Kidney (tissue), 14 donors: Measurements from ENCODE around the gene CBX5. TPM values are rescaled to one million over a fixed set of nuclear protein-coding genes. Genes with fewer than 3 reads are reported as not detected.

Experiments used
- DNase-seq, 5 donors: peaks; one replicate each; pipeline ENCODE4 v3.0.0-alpha.2; 2013 to 2020
- FAIRE-seq: peaks from 2 replicates; lab custom pipeline; 2012; peaks lifted over from hg19 to GRCh38; lab: Jason Lieb, UNC
- H3K27ac ChIP-seq, 2 donors: one replicate each; pipeline ENCODE4 v1.7.0; 2013; ENCODE audit warnings: low read depth in 2 of 2, low read length in 2 of 2, inconsistent platforms in 1 of 2
- H3K27me3 ChIP-seq: one replicate; pipeline ENCODE4 v1.7.1; 2013; ENCODE audit warnings: low read length, inconsistent platforms; ENCODE audit not compliant: control insufficient read depth, insufficient read depth
- H3K36me3 ChIP-seq, 3 donors: one replicate each; pipeline versions ENCODE4 v1.7.0 to v1.7.1; 2013; ENCODE audit warnings: low read length in 3 of 3, control low read depth in 1 of 3, inconsistent platforms in 1 of 3; ENCODE audit not compliant: insufficient read depth in 3 of 3, control insufficient read depth in 2 of 3
- H3K4me1 ChIP-seq, 3 donors: one replicate each; pipeline versions ENCODE4 v1.7.0 to v1.7.1; 2013; ENCODE audit warnings: low read length in 3 of 3, inconsistent platforms in 1 of 3, low read depth in 1 of 3; ENCODE audit not compliant: control insufficient read depth in 2 of 3, insufficient read depth in 2 of 3
- H3K4me3 ChIP-seq, 3 donors: one replicate each; pipeline versions ENCODE4 v1.7.0 to v1.8.1; 2013; ENCODE audit warnings: low read length in 3 of 3, control low read depth in 1 of 3, inconsistent platforms in 1 of 3
- H3K9ac ChIP-seq, 3 donors: one replicate each; pipeline versions ENCODE4 v1.7.0 to v1.7.1; 2013; ENCODE audit warnings: low read length in 3 of 3, control low read depth in 1 of 3, inconsistent platforms in 1 of 3
- H3K9me3 ChIP-seq, 3 donors: one replicate each; pipeline versions ENCODE4 v1.7.0 to v1.7.1; 2013; ENCODE audit warnings: low read length in 3 of 3, control low read depth in 1 of 3, inconsistent platforms in 1 of 3; ENCODE audit not compliant: control insufficient read depth in 2 of 3, insufficient read depth in 1 of 3
- intact Hi-C: fragments of 100-400 bp; cut with DNase I; formaldehyde crosslinking; loops from one replicate; pipeline ENCODE4 v1.11.1; 2022
- polyA plus RNA-seq: library from polyadenylated mRNA; stranded (reverse); fragments of 350-450 nt; fragmentation: Illumina TruSeq; extraction: RNeasy Lipid Tissue Mini Kit (QIAGEN cat#74804); gene quantifications from one replicate; pipeline ENCODE4 v1.2.3, GENCODE V29; 2014; ENCODE audit warnings: low read depth, low replicate concordance; ENCODE audit not compliant: insufficient read depth
- total RNA-seq: library from RNA; stranded (reverse); fragmentation: NEBNext Ultra II Directional; extraction: Animal tissue kit (Norgen Biotek cat#: 25700); gene quantifications from one replicate; pipeline ENCODE4 v1.2.1, GENCODE V29; 2021
- TF ChIP-seq, protein P1 (sequence below): IDR thresholded peaks from 3 replicates; pipeline ENCODE4 v1.5.1; 2012; ENCODE audit warnings: mild to moderate bottlenecking, moderate library complexity, borderline replicate concordance; ENCODE audit not compliant: insufficient read depth; ENCODE audit errors: extremely low read depth
- donor health status: control.
- donor health status: control.
- donor health status: control.
- donor health status: control.
- donor health status: control.
- donor health status: DM: yes; HTN: yes; CAD: no.
- donor health status: Normal renal cell carcinoma (clear cell type).

CBX5 gene
- total and polyA plus RNA-seq, 2 donors from 2014 or later: 15.0 to 112 TPM

DNA sequence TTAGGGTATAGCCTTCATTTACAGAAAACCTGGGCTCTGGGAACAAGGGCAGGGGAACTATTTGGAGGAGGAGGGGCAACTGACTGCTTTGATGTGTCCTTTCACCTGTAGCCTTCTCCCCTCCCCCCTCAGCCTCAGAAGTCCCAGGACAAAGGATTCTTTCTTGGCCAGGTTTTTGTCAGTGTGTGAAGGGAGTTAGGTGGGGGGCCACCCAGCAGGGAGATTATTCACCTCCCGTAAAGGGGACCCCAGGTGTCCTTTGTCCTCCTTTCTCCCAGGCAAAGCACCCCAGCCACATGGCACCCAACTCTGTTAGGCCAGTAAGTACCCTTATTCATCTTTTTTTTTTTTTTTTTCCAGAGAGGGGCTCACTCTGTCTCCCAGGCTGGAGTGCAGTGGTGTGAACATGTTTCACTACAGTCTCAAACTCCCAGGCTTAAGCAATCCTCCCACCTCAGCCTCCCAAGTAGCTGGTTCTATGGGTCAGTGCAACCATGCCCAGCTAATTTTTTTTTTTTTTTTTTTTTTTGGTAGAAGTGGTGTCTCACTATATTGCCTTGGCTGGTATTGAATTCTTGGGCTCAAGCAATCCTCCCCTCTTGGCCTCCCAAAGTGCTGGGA is 21.6 kb upstream of the CBX5 start:
- H3K4me3 ChIP-seq: peak overlapping the region in 1 of 3 donors; percentile 47

DNA sequence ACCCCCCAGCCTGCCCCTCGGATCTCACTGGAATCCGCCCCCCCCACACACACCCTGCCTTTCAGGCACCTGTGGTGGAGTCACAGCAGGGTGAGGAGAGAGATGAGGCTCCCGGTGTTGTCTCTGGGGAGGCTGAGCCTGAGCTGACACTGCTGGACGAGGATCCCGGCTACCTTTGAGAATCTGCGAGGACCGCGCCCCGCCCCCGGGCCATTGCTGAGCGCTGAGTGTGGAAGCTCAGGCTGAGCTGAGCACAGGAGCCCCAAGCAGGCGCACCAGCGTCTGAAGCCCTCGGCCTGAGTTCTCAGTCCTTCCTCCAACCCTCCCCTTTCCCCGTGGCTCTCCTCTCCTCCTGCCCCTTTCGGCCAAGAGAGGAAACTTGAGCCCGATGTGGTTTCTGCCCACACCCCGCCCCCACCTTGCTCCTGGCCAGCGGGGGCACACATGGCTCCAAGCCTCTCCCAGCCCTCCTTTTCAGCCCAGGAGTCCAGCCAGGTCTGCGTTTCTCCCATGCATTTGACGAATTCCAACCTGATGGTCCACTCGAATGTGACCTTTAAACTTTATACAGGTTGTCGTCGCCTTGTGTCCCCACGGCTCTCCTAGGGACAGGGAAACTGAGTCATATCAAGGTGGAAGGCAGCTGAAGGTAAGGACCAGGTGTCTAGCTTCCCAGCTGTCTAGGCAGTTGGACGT is 21.0 kb upstream of the CBX5 start, which contains the start of gene NFE2:
Gene NFE2 (minus strand): TSS at position 284 of the 696 bp plus-strand sequence. CDS start 5,767 bp downstream, outside the sequence.
- FAIRE-seq (no peak), DNase-seq (peak; percentile 80 to 93 (median 92))
- H3K36me3 ChIP-seq: no peaks in the 10 kb centered on the region
- H3K27ac ChIP-seq: no peak within 1 kb of the TSS
- intact Hi-C loops: no loop called here
- peaks cover 0 to 12% (median 5%) of the 10 kb centered on the region in 3 donors for H3K4me1 ChIP-seq
- H3K4me3 ChIP-seq: peak within 1 kb of the TSS in 1 of 3 donors; percentile 47
- H3K9me3 ChIP-seq: no peaks in the 10 kb centered on the region
- TF ChIP-seq, protein P1, sequence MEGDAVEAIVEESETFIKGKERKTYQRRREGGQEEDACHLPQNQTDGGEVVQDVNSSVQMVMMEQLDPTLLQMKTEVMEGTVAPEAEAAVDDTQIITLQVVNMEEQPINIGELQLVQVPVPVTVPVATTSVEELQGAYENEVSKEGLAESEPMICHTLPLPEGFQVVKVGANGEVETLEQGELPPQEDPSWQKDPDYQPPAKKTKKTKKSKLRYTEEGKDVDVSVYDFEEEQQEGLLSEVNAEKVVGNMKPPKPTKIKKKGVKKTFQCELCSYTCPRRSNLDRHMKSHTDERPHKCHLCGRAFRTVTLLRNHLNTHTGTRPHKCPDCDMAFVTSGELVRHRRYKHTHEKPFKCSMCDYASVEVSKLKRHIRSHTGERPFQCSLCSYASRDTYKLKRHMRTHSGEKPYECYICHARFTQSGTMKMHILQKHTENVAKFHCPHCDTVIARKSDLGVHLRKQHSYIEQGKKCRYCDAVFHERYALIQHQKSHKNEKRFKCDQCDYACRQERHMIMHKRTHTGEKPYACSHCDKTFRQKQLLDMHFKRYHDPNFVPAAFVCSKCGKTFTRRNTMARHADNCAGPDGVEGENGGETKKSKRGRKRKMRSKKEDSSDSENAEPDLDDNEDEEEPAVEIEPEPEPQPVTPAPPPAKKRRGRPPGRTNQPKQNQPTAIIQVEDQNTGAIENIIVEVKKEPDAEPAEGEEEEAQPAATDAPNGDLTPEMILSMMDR: no peak
- H3K9ac ChIP-seq: peak within 1 kb of the TSS in 1 of 3 donors; percentile 46
- H3K27me3 ChIP-seq: no peaks in the 10 kb centered on the region

More for the DNA sequence above, 21.6 kb upstream of the CBX5 start:
- FAIRE-seq (no peak), DNase-seq (peak in 4 of 5 donors; percentile 35 to 67 (median 58))
- H3K4me1 ChIP-seq: peaks cover 0 to 12% (median 5%) of the 10 kb centered on the region in 3 donors
- no peaks in the 10 kb centered on the region for H3K9me3 ChIP-seq
- no peak overlapping the region for H3K9ac ChIP-seq
- no peak overlapping the region for H3K27ac ChIP-seq
- H3K36me3 ChIP-seq: no peaks in the 10 kb centered on the region
- TF ChIP-seq, protein P1: no peak
- H3K27me3 ChIP-seq: no peaks in the 10 kb centered on the region
- intact Hi-C loops: no loop called here

DNA sequence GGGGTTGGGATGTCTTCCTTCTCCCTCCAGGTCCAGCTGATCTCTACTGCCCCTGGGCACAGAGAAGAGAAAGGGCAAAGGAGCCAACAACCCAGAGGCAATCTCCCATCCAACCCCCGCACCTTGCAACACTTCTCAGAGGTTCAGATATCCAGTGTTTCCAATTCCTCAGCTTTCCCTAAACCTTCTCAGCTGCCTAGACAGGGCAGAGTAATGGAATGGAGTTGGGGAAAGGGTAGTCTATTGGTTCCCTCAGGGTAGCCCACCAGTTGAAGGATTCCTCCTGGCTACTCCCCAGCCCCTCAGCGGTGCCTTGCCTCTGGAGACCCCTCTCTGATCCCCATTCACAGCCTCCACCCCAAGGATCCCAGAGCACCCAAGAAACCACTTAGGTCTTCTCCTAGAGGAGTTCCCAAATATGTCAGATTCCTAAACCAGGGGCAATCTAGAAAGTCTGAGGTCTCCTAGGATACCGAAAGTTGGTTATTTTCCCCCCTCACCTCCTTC is 20.4 kb upstream of the CBX5 start:
- H3K27me3 ChIP-seq: no peaks in the 10 kb centered on the region
- no peak overlapping the region for H3K27ac ChIP-seq
- intact Hi-C loops: no loop called here
- TF ChIP-seq, protein P1: no peak
- peaks cover 0 to 12% (median 5%) of the 10 kb centered on the region in 3 donors for H3K4me1 ChIP-seq
- peak overlapping the region in 1 of 3 donors; percentile 46 for H3K9ac ChIP-seq
- H3K9me3 ChIP-seq: no peaks in the 10 kb centered on the region
- DNase-seq: no peak
- H3K36me3 ChIP-seq: no peaks in the 10 kb centered on the region
- H3K4me3 ChIP-seq: peak overlapping the region in 1 of 3 donors; percentile 47
- no peak for FAIRE-seq
